NCI-H187 treated with DMSO at 0.1 percent for 48 hours (cell line): ENCODE results near the gene RPS3A.
"Not testable (repeated sequence)": the region's sequence is repeated elsewhere in the genome, so short reads cannot be mapped to it uniquely, and the experiment has no call there.

Experiments used
- DNase-seq: peaks from one replicate; lab custom pipeline; 2025; lab: John Stamatoyannopoulos, UW

The RPS3A gene

GRCh38 chr4:151114986-151115385 lies 15.6 kb downstream of the RPS3A start:
- no peak for DNase-seq

- no peak for DNase-seq
These were observed 18.0 kb downstream of the RPS3A start for GRCh38 chr4:151117371-151117962.

GRCh38 chr4:151129796-151130195 lies 30.4 kb downstream of the RPS3A start:
- DNase-seq = no peak

GRCh38 chr4:151133311-151133710 lies 33.9 kb downstream of the RPS3A start:
- no peak for DNase-seq

- not testable (repeated sequence) for DNase-seq
These were observed 36.6 kb downstream of the RPS3A start for GRCh38 chr4:151136048-151136447.

GRCh38 chr4:151139814-151140213 lies 40.4 kb downstream of the RPS3A start:
- no peak for DNase-seq

- no peak for DNase-seq
These were observed 43.3 kb downstream of the RPS3A start for GRCh38 chr4:151142758-151143157.

- DNase-seq = no peak
These were observed 43.7 kb downstream of the RPS3A start for GRCh38 chr4:151143162-151143561.

- no peak for DNase-seq
These were observed 44.4 kb downstream of the RPS3A start for GRCh38 chr4:151143811-151144210.

- no peak for DNase-seq
These were observed 45.1 kb downstream of the RPS3A start for GRCh38 chr4:151144329-151145072.

- DNase-seq = no peak
These were observed 47.6 kb downstream of the RPS3A start for GRCh38 chr4:151147000-151147399.

GRCh38 chr4:151148261-151148660 lies 48.8 kb downstream of the RPS3A start:
- no peak for DNase-seq

GRCh38 chr4:151150821-151151580 lies 51.6 kb downstream of the RPS3A start:
- DNase-seq = no peak

- no peak for DNase-seq
These were observed 52.6 kb downstream of the RPS3A start for GRCh38 chr4:151152028-151152427.

- no peak for DNase-seq
These were observed 54.2 kb downstream of the RPS3A start for GRCh38 chr4:151153585-151153984.
